HL-60 (cell line): ENCODE results near the gene DNAI7.

Source experiments
- CTCF ChIP-seq: IDR thresholded peaks from one replicate; pipeline ENCODE4 v1.5.1; 2011; ENCODE audit warnings: low read length, control low read depth, inconsistent platforms; ENCODE audit not compliant: insufficient read depth
- GABPA ChIP-seq: IDR thresholded peaks from 2 replicates; pipeline ENCODE4 v1.6.1; 2012; ENCODE audit warnings: low read depth
- POLR2AphosphoS5 ChIP-seq: IDR thresholded peaks from 2 replicates; pipeline ENCODE4 v1.6.1; 2012; ENCODE audit warnings: low read depth
- REST ChIP-seq: IDR thresholded peaks from 2 replicates; pipeline ENCODE4 v1.6.1; 2012; ENCODE audit warnings: low read depth; ENCODE audit not compliant: insufficient replicate concordance

GRCh38 chr12:25071366-25071765 is 123.6 kb downstream of the DNAI7 start:
- TF ChIP-seq CTCF (no peak), GABPA (no peak), REST (no peak), POLR2AphosphoS5 (no peak)
